Activated T-cell treated with anti-CD3 and anti-CD28 coated beads, Interleukin-2, amount 50 U/mL, for 72 hours (primary cell): ENCODE results near the gene MICALL2. TPM values are rescaled to one million over a fixed set of nuclear protein-coding genes. Genes with fewer than 3 reads are reported as not detected.

ENCODE experiments used
- ATAC-seq, 2 donors: fragments of 150-1000 bp; cut with Tn5 transposase; replicated peaks in 1 of 2; 2 replicates each; pipeline ENCODE4 v1.10.0; 2021; ENCODE audit warnings: moderate library complexity in 2 of 2, mild to moderate bottlenecking in 1 of 2
- DNase-seq, 2 donors: peaks; one replicate each; pipeline ENCODE4 v3.0.0; 2021 to 2022; ENCODE audit warnings: mixed read lengths in 1 of 2
- H3K27ac Mint-ChIP-seq: one replicate; pipeline ENCODE4 v1.8.0; 2022; ENCODE audit warnings: mild to moderate bottlenecking, moderate library complexity, mixed read lengths
- H3K27me3 Mint-ChIP-seq: one replicate; pipeline ENCODE4 v1.8.0; 2022; ENCODE audit warnings: low read depth, mixed read lengths
- H3K36me3 Mint-ChIP-seq, 2 donors: one replicate each; pipeline ENCODE4 v1.8.0; 2022; ENCODE audit warnings: mixed read lengths in 2 of 2, mild to moderate bottlenecking in 1 of 2; ENCODE audit not compliant: insufficient read depth in 2 of 2
- H3K4me1 Mint-ChIP-seq: one replicate; pipeline ENCODE4 v1.8.0; 2022; ENCODE audit warnings: low read depth, mixed read lengths
- H3K4me3 Mint-ChIP-seq, 2 donors: one replicate each; pipeline ENCODE4 v1.8.0; 2022; ENCODE audit warnings: mild to moderate bottlenecking in 2 of 2, mixed read lengths in 2 of 2, moderate library complexity in 2 of 2
- H3K9me3 Mint-ChIP-seq, 2 donors: one replicate each; pipeline ENCODE4 v1.8.0; 2022; ENCODE audit warnings: mixed read lengths in 2 of 2
- total RNA-seq, 2 donors: library from RNA; stranded (reverse); gene quantifications; one replicate each; pipeline ENCODE4 v1.2.3, GENCODE V29; 2022

MICALL2 gene
- total RNA-seq, 2 donors from 2014 or later: 3.5 to 3.7 TPM

- Mint-ChIP-seq H3K9me3 (no peaks in the 10 kb centered on the region), H3K4me1 (peaks cover under 1% of the 10 kb centered on the region), H3K36me3 (no peaks in the 10 kb centered on the region), H3K27ac (no peak overlapping the region), H3K4me3 (no peak overlapping the region), H3K27me3 (peaks cover 22% of the 10 kb centered on the region)
- no peak for ATAC-seq
- DNase-seq: no peak
Observed at GRCh38 chr7:1427064-1427657, 32.1 kb downstream of the MICALL2 start.

- H3K36me3 Mint-ChIP-seq: no peaks in the 10 kb centered on the region
- DNase-seq: no peak
- no peak overlapping the region for H3K4me3 Mint-ChIP-seq
- no peaks in the 10 kb centered on the region for H3K9me3 Mint-ChIP-seq
- no peak overlapping the region for H3K27ac Mint-ChIP-seq
- no peak for ATAC-seq
- no peaks in the 10 kb centered on the region for H3K4me1 Mint-ChIP-seq
- peaks cover 21% of the 10 kb centered on the region for H3K27me3 Mint-ChIP-seq
Observed at GRCh38 chr7:1426474-1426873, 32.8 kb downstream of the MICALL2 start.

GRCh38 chr7:1425292-1426136, 33.8 kb downstream of the MICALL2 start:
- H3K9me3 Mint-ChIP-seq: no peaks in the 10 kb centered on the region
- H3K27me3 Mint-ChIP-seq: peaks cover 21% of the 10 kb centered on the region
- DNase-seq (no peak), ATAC-seq (no peak)
- no peaks in the 10 kb centered on the region for H3K4me1 Mint-ChIP-seq
- H3K27ac Mint-ChIP-seq: no peak overlapping the region
- H3K4me3 Mint-ChIP-seq: no peak overlapping the region
- H3K36me3 Mint-ChIP-seq: no peaks in the 10 kb centered on the region

- H3K36me3 Mint-ChIP-seq: no peaks in the 10 kb centered on the region
- ATAC-seq: no peak
- no peaks in the 10 kb centered on the region for H3K9me3 Mint-ChIP-seq
- H3K27me3 Mint-ChIP-seq: peaks cover 21% of the 10 kb centered on the region
- no peak for DNase-seq
- H3K27ac Mint-ChIP-seq: no peak overlapping the region
- H3K4me3 Mint-ChIP-seq: no peak overlapping the region
- no peaks in the 10 kb centered on the region for H3K4me1 Mint-ChIP-seq
Observed at GRCh38 chr7:1424041-1424440, 35.2 kb downstream of the MICALL2 start.

- no peak for DNase-seq
- H3K4me1 Mint-ChIP-seq: peaks cover 4% of the 10 kb centered on the region
- no peaks in the 10 kb centered on the region for H3K9me3 Mint-ChIP-seq
- peaks cover 21% of the 10 kb centered on the region for H3K27me3 Mint-ChIP-seq
- no peak overlapping the region for H3K4me3 Mint-ChIP-seq
- H3K36me3 Mint-ChIP-seq: no peaks in the 10 kb centered on the region
- H3K27ac Mint-ChIP-seq: no peak overlapping the region
- no peak for ATAC-seq
Observed at GRCh38 chr7:1423264-1423811, 35.9 kb downstream of the MICALL2 start.

- no peak for DNase-seq
- no peaks in the 10 kb centered on the region for H3K9me3 Mint-ChIP-seq
- no peak overlapping the region for H3K27ac Mint-ChIP-seq
- H3K36me3 Mint-ChIP-seq: no peaks in the 10 kb centered on the region
- no peak for ATAC-seq
- peaks cover 10% of the 10 kb centered on the region for H3K4me1 Mint-ChIP-seq
- no peak overlapping the region for H3K4me3 Mint-ChIP-seq
- H3K27me3 Mint-ChIP-seq: peaks cover 21% of the 10 kb centered on the region
Observed at GRCh38 chr7:1422512-1423263, 36.6 kb downstream of the MICALL2 start.

GRCh38 chr7:1421946-1422345, 37.3 kb downstream of the MICALL2 start:
- Mint-ChIP-seq H3K4me3 (no peak overlapping the region), H3K27me3 (peaks cover 21% of the 10 kb centered on the region), H3K36me3 (no peaks in the 10 kb centered on the region), H3K9me3 (no peaks in the 10 kb centered on the region), H3K4me1 (peaks cover 18% of the 10 kb centered on the region), H3K27ac (no peak overlapping the region)
- ATAC-seq (no peak), DNase-seq (no peak)

GRCh38 chr7:1421020-1421790, 38.1 kb downstream of the MICALL2 start:
- ATAC-seq: no peak
- Mint-ChIP-seq H3K9me3 (peaks cover 0 to under 1% of the 10 kb centered on the region in 2 donors), H3K4me3 (no peak overlapping the region), H3K27ac (no peak overlapping the region), H3K4me1 (peaks cover 21% of the 10 kb centered on the region), H3K27me3 (peaks cover 21% of the 10 kb centered on the region), H3K36me3 (no peaks in the 10 kb centered on the region)
- DNase-seq: no peak

GRCh38 chr7:1419688-1420087, 39.6 kb downstream of the MICALL2 start:
- peaks cover 1 to 2% of the 10 kb centered on the region in 2 donors for H3K9me3 Mint-ChIP-seq
- no peaks in the 10 kb centered on the region for H3K36me3 Mint-ChIP-seq
- peaks cover 21% of the 10 kb centered on the region for H3K27me3 Mint-ChIP-seq
- ATAC-seq: no peak
- H3K4me1 Mint-ChIP-seq: peaks cover 21% of the 10 kb centered on the region
- H3K27ac Mint-ChIP-seq: no peak overlapping the region
- no peak overlapping the region for H3K4me3 Mint-ChIP-seq
- DNase-seq: no peak

- H3K4me1 Mint-ChIP-seq: peaks cover 21% of the 10 kb centered on the region
Observed at GRCh38 chr7:1419310-1419634, 40.0 kb downstream of the MICALL2 start.

GRCh38 chr7:1418505-1419309, 40.6 kb downstream of the MICALL2 start:
- H3K27ac Mint-ChIP-seq: peak overlapping the region; percentile 31
- peaks cover 11% of the 10 kb centered on the region for H3K27me3 Mint-ChIP-seq
- peak overlapping the region; percentile 31 to 54 for H3K4me3 Mint-ChIP-seq
- H3K36me3 Mint-ChIP-seq: no peaks in the 10 kb centered on the region
- DNase-seq: no peak
- H3K4me1 Mint-ChIP-seq: peaks cover 21% of the 10 kb centered on the region
- ATAC-seq: no peak
- peaks cover 1 to 2% of the 10 kb centered on the region in 2 donors for H3K9me3 Mint-ChIP-seq

More at GRCh38 chr7:1419310-1419634, 40.0 kb downstream of the MICALL2 start:
- no peak overlapping the region for H3K4me3 Mint-ChIP-seq
- peaks cover 17% of the 10 kb centered on the region for H3K27me3 Mint-ChIP-seq
- H3K27ac Mint-ChIP-seq: no peak overlapping the region
- ATAC-seq: no peak
- no peaks in the 10 kb centered on the region for H3K36me3 Mint-ChIP-seq
- H3K9me3 Mint-ChIP-seq: peaks cover 1 to 2% of the 10 kb centered on the region in 2 donors
- no peak for DNase-seq

GRCh38 chr7:1415389-1415990, 43.8 kb downstream of the MICALL2 start:
- no peak for ATAC-seq
- Mint-ChIP-seq H3K4me3 (no peak overlapping the region), H3K36me3 (no peaks in the 10 kb centered on the region), H3K9me3 (peaks cover 1 to 2% of the 10 kb centered on the region in 2 donors), H3K27me3 (no peaks in the 10 kb centered on the region), H3K4me1 (peaks cover 26% of the 10 kb centered on the region), H3K27ac (no peak overlapping the region)
- DNase-seq: no peak
